GM21526 (cell line): ENCODE results near the gene GNAT2.

Experiments used
- ATAC-seq: cut with Tn5 transposase; IDR thresholded peaks from one replicate; pipeline ENCODE4 v1.9.1; 2021; ENCODE audit warnings: moderate library complexity; ENCODE audit not compliant: unreplicated experiment, low FRiP score

The GNAT2 gene

DNA sequence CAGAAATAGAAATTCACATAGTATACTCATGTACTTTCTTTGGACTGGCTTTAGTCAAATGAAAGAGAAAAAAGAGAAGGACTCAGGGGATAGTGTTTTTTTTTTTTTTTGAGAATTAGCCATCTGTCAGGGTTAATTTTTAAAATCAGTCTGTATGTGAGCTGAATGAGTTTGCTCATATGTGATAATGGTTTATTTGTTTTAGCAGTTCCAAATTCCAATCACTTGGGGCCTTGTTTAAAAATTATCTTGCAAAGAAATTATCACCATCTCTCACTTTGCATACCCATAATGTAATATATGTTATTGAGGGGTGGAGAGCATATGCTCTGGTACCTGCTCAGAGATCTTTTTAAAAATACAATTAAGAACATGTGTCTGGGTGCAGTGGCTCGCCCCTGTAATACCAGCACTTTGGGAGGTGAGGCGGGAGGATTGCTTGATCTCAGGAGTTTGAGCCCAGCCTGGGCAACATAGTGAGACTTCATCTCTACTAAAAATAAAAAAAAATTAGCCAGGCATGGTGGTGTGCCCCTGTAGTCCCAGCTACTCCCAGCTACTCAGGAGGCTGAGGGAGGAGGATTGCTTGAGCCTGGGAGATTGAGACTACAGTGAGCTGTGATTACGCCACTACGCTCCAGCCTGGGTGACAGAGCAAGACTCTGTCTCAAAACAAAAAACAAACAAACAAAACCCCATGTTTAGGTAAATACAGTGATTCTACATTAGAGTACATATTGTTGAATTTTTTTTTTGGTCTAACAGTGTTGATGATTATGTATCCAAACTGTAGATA lies 51.3 kb downstream of the GNAT2 start:
- no peak for ATAC-seq

GRCh38 chr1:109566982-109567381 lies 52.4 kb downstream of the GNAT2 start:
- ATAC-seq, result no peak

DNA sequence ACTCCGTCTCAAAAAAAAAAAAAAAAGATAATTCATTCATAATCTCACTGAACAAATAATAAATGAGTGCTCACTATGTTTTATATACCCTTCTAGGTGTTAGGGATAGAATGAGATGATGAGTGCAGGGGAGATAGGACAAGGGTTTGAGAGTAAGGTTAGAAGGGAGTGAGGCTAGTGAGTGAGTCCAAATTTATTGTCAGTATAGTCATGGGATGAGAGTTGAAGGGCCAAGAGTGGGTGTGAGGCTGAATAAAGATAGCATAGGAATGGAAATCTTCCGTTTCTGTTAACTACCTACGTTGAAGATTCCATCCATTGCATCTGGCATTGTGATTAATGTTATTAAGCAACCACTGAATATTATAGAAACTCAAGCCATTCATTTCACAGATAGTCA lies 54.2 kb downstream of the GNAT2 start:
- ATAC-seq, result no peak

GRCh38 chr1:109564194-109564878 lies 55.1 kb downstream of the GNAT2 start:
- ATAC-seq, result no peak

DNA sequence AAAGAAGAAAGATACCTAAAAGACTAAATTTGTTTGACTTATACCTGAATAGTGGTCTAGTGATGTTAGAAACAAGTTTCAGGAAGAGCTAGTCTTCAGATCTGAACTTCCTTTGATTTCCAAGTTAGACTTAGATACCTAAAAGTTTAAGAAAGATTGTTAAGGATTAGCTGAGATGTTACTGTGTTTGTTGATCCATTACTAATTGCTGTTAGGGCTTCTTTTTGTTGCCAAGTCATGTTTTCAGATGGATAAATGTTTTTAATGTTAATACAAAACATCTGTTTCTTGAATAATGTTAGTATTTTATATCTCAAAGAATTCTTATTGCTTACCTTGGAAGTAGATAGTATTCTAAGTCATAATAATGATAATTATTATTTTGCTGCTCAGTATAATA lies 59.4 kb downstream of the GNAT2 start:
- no peak for ATAC-seq

- no peak for ATAC-seq
Observed at GRCh38 chr1:109557520-109557919, 61.9 kb downstream of the GNAT2 start.

GRCh38 chr1:109556563-109556962 lies 62.9 kb downstream of the GNAT2 start:
- no peak for ATAC-seq
